Measurements from ENCODE around the gene BDH1.
A peak's percentile ranks its signal among the peaks of the same experiment; 100 is the strongest.
"Not testable (repeated sequence)": the region's sequence is repeated elsewhere in the genome, so short reads cannot be mapped to it uniquely, and the experiment has no call there.

Gene BDH1

GRCh38 chr3:197555281-197556261 is at the start of gene BDH1:
Gene BDH1, minus strand, starts transcription at chr3:197555968. Its CDS starts 9,525 bp downstream, at chr3:197546443.
- DNase-seq: peak; percentile 34

- DNase-seq: no peak
These were observed 47.7 kb upstream of the BDH1 start for GRCh38 chr3:197603317-197603933.

- not testable (repeated sequence) for DNase-seq
These were observed 46.6 kb upstream of the BDH1 start for GRCh38 chr3:197602351-197602750.

GRCh38 chr3:197601566-197601840 is 45.7 kb upstream of the BDH1 start:
- not testable (repeated sequence) for DNase-seq

- DNase-seq: no peak
These were observed 45.2 kb upstream of the BDH1 start for GRCh38 chr3:197600796-197601565.

GRCh38 chr3:197599089-197599765 is 43.5 kb upstream of the BDH1 start:
- no peak for DNase-seq

- DNase-seq: no peak
These were observed 42.7 kb upstream of the BDH1 start for GRCh38 chr3:197598404-197598980.

- DNase-seq: no peak
These were observed 41.6 kb upstream of the BDH1 start for GRCh38 chr3:197597335-197597734.

GRCh38 chr3:197595470-197596185 is 39.9 kb upstream of the BDH1 start:
- peak; percentile 4 for DNase-seq

- no peak for DNase-seq
These were observed 37.2 kb upstream of the BDH1 start for GRCh38 chr3:197593046-197593380.

- DNase-seq: no peak
These were observed 36.7 kb upstream of the BDH1 start for GRCh38 chr3:197592361-197593045.

GRCh38 chr3:197591816-197592215 is 36.0 kb upstream of the BDH1 start:
- DNase-seq: no peak

GRCh38 chr3:197590313-197590962 is 34.7 kb upstream of the BDH1 start:
- DNase-seq: no peak

GRCh38 chr3:197589545-197589944 is 33.8 kb upstream of the BDH1 start:
- DNase-seq: no peak

- DNase-seq: not testable (repeated sequence)
These were observed 31.0 kb upstream of the BDH1 start for GRCh38 chr3:197586768-197587167.

- no peak for DNase-seq
These were observed 30.4 kb upstream of the BDH1 start for GRCh38 chr3:197586181-197586580.

GRCh38 chr3:197584733-197585132 is 29.0 kb upstream of the BDH1 start:
- DNase-seq: no peak

- DNase-seq: no peak
These were observed 27.6 kb upstream of the BDH1 start for GRCh38 chr3:197583371-197583770.

- no peak for DNase-seq
These were observed 24.5 kb upstream of the BDH1 start for GRCh38 chr3:197580253-197580691.

- DNase-seq: no peak
These were observed 22.6 kb upstream of the BDH1 start for GRCh38 chr3:197578376-197578775.

Data from NCI-H1694 treated with DMSO at 0.1 percent for 48 hours (cell line).